ENCODE data around the gene CBX1.

DNA sequence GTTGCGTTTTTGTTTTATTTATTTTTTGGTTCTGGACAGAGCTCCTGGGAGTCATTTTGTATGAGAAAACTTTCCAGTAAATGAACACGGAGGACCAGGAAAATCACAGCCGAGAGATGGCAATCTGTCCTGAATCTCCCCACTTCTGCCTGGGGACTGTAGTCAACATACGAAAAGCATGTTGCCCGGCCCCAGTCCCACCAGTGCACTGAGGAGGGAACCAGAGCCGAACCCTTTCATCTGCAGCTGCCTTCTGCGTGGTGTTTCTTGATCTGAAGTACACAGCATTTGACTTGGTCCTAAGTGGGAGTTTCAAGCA lies 25.2 kb upstream of the CBX1 start:
- TF ChIP-seq, protein P1, sequence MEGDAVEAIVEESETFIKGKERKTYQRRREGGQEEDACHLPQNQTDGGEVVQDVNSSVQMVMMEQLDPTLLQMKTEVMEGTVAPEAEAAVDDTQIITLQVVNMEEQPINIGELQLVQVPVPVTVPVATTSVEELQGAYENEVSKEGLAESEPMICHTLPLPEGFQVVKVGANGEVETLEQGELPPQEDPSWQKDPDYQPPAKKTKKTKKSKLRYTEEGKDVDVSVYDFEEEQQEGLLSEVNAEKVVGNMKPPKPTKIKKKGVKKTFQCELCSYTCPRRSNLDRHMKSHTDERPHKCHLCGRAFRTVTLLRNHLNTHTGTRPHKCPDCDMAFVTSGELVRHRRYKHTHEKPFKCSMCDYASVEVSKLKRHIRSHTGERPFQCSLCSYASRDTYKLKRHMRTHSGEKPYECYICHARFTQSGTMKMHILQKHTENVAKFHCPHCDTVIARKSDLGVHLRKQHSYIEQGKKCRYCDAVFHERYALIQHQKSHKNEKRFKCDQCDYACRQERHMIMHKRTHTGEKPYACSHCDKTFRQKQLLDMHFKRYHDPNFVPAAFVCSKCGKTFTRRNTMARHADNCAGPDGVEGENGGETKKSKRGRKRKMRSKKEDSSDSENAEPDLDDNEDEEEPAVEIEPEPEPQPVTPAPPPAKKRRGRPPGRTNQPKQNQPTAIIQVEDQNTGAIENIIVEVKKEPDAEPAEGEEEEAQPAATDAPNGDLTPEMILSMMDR (IDR thresholded peaks at IDR 0.05), result no peak
- no peak for TF ChIP-seq POLR2A (IDR thresholded peaks at IDR 0.05)
- no peak for TF ChIP-seq EP300 (IDR thresholded peaks at IDR 0.05)
- TF ChIP-seq POLR2AphosphoS5 (IDR thresholded peaks at IDR 0.05), result no peak

Measured in upper lobe of left lung (tissue), 4 donors.